Peyer's patch (tissue), 4 donors: ENCODE results near the gene OIT3.

Source experiments
- CTCF ChIP-seq, 6 experiments: fragments of 450-650 bp in 4 of 6; fragments of 200-600 bp in 2 of 6; sonication (generic) in 1 of 6; IDR thresholded peaks; one replicate each; pipeline ENCODE4 v1.5.1; 2017 to 2019; ENCODE audit warnings: antibody characterized with exemption in 6 of 6, mild to moderate bottlenecking in 3 of 6, moderate library complexity in 1 of 6
- POLR2A ChIP-seq, 2 donors: fragments of 450-650 bp; IDR thresholded peaks; one replicate each; pipeline ENCODE4 v1.5.1; 2017; ENCODE audit warnings: antibody characterized with exemption in 2 of 2, mild to moderate bottlenecking in 2 of 2, moderate library complexity in 2 of 2

GRCh38 chr10:72981882-72982529 lies 88.5 kb downstream of the OIT3 start:
- TF ChIP-seq CTCF (IDR thresholded peaks at IDR 0.05) (no peak), POLR2A (IDR thresholded peaks at IDR 0.05) (no peak)
